Hematopoietic multipotent progenitor cell treated with erythropoietin and hydrocortisone succinate and interleukin-3 and kit ligand, for 15 days (in vitro differentiated cells): ENCODE data around the gene TWIST2.

Experiments used
- DNase-seq: peaks from one replicate; pipeline ENCODE4 v3.0.0-alpha.2; 2015; ENCODE audit warnings: low spot score

The TWIST2 gene

GRCh38 chr2:238872628-238873380 is 24.9 kb downstream of the TWIST2 start:
- DNase-seq, result no peak

DNA sequence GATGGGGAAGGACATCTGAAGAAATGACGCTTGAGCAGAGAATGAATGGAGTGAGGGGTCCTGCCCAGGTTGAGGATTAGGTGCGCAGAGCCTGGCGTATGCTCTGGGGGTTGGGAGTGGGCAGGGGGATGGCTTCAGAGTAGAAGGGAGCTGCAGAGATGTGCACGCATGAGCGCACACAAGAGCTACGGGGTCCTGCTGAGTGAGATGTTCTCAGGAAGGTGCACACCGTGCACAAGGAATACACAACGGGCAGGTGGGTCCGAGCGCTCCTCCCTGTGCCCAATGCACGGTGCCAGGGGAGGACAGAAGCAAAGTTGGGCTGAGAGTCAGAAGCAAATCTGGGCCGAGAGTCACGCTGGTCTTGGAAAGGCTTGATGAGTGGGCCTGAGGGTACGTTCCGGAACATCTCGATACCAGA is 25.5 kb downstream of the TWIST2 start:
- no peak for DNase-seq

DNA sequence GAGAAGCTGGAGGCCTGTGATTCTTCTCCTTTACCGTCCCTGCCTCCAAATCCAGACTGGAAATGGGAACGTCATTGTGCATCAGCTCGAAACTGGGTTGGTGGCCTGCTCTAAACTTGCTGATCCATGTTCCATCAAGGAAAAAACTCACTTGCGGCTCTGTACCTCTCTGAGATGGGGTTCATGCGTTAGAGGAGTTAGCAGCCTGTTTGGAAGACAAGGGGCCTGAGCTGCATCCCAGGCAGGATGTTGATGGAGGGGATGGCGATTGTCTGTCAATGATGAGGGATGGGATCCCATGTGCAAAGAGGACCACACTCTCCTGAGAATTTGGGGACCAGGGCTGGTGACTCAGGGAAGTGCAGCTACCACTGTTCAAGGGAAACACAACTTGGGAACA is 26.0 kb downstream of the TWIST2 start:
- DNase-seq, result no peak

DNA sequence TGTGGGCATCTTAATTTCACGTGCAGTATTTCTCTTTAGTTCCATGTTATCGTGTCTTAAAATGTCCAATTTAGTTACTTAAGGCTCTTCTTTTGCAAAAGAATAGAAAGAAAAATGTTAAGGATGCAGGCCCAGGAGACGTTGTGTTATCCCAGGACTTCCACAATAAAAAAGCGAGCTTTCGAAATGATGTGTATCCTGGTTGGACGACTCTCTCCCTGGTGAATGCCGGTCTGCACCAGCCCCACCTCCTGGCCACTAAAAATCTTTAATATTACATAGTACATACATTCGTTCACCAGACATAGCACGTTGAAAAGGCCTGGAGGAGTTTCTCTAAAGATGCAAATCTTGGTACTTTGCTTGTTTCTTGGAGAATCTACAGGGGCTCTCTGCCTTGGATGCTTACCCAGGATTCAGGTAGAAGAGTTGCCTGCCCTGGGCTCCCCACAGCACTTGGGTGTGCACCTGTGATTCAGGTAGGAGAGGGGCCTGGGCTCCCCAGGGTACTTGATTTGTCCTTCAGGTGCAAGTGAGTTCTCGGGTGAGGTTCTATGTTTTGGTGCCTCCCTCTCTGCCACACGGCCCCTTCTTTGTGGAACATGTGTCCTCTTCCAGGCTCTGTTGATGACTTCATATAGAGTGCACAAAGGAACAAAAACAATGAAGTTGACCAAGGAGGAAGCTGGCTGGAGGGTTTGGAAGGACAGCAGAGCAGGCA is 26.6 kb downstream of the TWIST2 start:
- DNase-seq, result no peak

DNA sequence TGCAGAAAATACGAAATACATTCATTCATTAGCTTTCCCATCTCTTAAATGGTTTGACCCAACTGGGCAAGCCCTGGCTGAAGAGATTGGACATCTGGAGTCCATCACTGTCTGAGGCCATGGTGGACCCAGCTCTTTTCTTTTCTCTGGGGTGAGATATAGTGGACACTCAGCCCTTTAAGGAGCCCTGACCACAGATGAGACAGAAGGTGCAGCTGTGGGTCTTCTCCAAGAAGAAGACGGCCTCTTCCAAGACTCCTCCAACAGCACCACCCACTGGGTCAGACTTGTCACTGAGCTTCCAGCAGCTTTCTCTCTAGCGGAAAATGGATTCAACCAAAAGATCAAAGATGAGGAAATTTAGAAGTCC is 27.2 kb downstream of the TWIST2 start:
- no peak for DNase-seq

GRCh38 chr2:238875471-238876231 is 27.8 kb downstream of the TWIST2 start:
- no peak for DNase-seq

DNA sequence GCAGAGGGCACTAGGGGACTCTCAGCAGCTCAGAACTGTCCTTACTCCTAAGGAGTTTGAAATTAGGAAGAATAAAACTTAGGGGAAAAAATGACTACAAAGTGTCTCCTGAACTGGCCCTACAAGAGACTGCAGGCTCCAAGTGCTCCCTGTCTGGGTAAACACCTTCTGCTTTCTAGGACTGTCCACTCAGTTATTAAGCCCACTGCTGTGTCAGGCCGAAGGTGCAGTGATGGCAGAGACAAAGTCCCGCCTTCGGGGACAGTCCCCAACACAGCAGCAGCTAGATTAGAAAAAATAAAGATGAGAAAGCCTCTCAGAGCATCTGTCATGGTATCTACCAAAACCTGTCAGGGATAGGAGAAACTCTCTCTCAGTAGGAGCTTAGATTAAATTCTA is 28.3 kb downstream of the TWIST2 start:
- DNase-seq, result no peak

- DNase-seq, result no peak
Measured at GRCh38 chr2:238878051-238878735, 30.3 kb downstream of the TWIST2 start.

- DNase-seq, result no peak
Measured at GRCh38 chr2:238879043-238879442, 31.2 kb downstream of the TWIST2 start.

DNA sequence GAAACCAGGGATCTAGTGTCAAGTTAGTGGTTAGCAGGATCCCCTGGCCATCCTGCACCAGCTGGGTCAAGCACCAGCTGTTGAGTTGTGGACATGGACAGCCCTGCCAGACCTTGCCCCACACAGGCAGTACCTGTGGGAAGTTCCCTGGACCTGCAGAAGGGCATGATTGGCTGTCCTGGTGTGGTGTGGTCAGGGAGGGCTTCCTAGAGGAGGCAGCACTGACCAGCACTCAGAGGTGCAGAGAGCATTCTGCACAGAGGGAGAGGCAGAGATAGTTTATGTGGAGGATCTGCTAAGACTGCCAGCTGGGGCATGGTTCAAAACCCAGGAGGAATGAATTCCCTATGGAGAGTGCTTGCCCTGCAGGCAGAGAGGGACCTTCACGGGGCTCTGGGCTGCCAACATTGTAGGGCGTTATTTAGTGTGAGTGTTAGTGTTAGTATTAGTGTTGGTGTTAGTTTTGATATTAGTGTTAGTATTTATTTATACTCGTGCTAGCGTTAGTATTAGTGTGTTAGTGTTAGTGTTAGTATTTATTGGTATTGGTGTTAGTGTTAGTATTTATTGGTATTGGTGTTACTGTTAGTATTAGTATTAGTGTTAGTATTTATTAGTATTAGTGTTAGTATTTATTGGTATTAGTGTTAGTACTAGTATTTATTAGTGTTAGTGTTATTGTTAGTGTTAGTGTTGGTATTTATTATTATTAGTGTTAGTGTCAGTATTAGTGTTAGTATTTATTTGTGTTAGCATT is 31.9 kb downstream of the TWIST2 start:
- DNase-seq, result no peak

GRCh38 chr2:238881353-238882081 is 33.6 kb downstream of the TWIST2 start:
- no peak for DNase-seq

DNA sequence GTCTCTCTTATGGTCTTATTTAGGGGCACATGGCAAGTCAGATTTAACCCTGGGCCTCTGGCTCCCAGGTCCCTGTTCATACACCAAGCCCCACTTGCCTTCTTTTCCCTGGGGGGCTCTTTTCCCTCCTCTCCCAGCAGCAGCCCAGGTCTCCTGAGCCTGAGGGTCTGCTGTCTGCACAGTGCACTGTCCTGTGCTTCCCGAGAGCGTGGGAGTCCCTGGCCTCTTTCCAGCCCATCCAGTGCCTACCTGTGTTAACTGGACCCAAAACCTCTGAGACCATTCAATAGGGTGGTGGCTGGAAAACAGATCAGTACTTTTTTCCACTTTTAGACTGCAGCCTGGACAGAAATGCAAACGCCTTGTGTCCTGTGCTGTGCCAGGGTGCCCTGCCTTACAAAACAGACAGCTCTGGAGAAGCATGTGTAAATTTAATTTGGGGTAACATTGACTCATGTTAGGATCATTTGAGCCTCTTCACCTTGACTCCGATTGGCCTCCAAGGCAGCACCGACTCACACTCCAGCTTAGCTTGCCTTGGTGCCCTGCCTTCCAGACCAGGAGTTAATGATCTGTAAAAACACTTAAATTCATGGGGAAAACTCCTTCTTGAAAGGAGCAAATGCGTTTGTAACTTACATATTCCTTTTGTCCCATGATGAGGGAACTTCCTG is 34.3 kb downstream of the TWIST2 start:
- DNase-seq, result no peak

DNA sequence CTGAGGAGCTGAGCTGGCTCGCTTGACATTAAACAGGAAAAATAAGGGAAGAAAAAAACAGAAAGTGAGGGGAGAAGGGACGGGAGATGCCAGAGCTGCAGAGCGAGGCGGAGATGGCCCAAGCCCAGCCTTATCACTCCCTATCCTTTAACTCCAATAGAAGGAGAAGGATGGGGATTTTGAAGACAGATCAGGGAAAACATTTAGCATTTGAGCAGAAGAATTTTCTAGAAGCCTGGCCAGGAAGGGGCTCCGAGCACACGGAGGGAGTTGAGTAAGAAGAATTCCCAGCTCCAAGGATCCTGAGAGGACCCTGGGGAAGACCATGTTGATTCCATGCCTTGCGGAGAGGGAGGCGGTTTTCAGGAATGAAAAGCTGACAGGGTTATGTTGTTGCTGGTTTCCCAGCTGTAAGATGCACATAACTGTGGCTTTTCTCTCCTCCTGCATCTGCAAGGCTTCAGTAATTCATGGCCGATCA is 35.6 kb downstream of the TWIST2 start:
- no peak for DNase-seq

GRCh38 chr2:238884122-238884811 is 36.4 kb downstream of the TWIST2 start:
- DNase-seq, result no peak

DNA sequence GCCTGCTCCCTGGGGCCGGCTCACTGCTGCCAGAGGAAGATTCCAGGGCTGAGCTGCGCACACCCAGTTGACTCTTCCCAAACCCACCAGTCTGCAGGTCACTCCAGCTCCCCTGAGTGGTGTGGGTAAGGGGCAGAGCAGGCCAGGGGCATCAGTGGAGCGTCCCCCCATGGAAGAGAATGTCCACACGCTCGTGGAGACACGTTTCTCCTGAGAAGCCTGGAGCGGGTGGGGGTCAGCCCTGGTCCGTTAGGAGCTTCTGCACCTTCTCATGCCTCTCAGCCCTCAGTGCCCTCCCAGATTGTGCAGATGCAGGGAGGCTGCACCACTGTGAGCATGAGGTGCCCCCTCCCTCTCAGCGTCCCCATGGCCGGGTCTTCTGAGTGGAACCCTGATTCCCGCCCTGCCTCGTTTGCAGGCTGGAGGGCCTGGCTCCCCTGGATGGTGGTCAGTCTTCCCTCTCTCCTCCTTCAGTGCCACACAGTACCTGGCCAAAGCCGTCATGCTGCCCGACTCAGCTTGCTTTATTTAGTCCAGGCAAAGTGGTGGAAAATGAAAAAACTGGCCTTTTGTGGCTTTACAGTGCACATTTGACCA is 37.0 kb downstream of the TWIST2 start:
- DNase-seq, result no peak

DNA sequence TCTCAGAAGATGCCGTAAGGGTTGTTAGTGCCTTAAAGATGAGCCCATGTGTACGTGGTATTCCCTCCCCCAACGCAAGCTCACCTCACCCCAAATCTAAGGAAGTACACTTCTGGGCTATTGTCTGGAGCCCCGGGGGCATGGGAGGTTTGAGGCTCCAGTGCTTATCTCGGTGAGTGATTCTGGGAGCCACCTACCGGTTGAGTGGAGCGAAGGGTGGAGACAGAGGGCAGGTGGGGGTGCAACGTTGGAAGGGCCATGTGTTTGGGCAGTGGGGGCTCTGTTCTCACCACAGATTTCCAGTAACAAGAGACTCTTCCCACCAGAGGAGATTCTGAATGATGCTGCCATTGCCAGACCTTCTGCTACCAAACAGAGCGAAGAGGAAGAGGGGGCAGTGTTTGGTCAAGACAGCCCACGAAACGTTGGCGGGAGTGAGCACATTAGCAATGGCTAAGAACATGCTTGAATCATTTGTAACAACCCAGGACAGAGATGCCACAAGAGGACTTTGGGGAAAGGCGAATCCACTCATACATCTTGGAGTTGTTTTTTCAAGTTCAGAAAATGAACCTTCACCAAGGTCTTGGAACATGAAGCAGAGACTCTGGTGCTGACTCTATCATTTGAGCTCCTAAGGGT is 38.7 kb downstream of the TWIST2 start:
- no peak for DNase-seq

GRCh38 chr2:238887616-238888015 is 39.7 kb downstream of the TWIST2 start:
- DNase-seq, result no peak

GRCh38 chr2:238888781-238889180 is 40.9 kb downstream of the TWIST2 start:
- no peak for DNase-seq

DNA sequence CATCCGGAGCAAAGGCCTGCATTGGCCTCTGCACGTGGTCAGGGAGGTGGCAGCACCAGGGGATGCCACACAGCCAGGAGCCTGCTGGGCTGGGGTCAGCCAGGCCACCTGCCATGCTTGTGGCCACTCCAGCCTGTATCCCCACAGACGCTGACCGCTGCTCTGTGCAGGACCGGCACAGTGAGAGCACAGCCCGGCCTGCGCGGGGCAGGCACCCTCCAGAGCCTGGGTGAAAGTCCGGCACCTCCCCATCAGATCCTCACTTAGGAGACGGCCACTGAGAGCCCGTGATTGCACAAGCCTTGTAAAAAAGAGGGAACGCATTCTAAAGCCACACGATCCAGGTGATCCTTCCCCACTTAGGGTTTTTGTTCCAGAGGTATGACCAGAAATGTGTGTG is 42.2 kb downstream of the TWIST2 start:
- DNase-seq, result no peak
